ENCODE data around the gene XKR7.
"Not testable (repeated sequence)": the region's sequence is repeated elsewhere in the genome, so short reads cannot be mapped to it uniquely, and the experiment has no call there.

XKR7 gene

DNA sequence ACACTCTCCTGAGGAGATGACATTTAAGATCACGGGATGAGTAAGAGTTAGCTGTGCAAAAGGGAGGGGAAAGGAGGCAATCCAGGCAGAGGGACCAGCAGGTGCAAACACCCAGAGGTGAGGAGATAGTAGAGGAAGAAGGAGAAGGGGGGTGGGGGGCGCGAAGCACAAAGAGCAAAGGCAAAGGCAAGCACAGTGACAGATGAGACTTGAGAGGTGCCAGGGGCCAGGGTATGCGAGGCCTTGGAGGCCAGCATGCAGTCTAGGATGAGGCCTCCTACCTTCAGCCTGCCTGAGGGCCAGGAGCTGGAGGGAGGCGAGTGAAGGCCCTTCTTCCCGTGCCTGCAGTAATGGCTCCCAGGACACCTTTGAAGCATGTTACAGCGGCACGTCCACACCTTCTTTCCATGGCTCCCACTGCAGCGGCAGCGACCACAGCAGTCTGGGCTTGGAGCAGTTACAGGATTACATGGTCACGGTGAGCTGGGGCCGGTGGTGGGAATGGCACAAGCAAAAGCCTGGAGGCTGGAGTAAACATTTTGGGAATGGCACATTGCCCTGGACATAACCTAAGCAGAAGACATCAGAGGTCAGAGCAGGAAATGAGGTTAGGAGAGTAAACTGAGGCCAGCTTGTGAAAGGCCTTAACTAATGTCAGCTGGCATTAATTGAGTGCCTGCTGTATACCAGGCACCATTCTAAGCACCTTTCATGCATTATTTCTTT lies 60.9 kb downstream of the XKR7 start:
- no peak for DNase-seq (ENCODE audit: low spot score)

DNA sequence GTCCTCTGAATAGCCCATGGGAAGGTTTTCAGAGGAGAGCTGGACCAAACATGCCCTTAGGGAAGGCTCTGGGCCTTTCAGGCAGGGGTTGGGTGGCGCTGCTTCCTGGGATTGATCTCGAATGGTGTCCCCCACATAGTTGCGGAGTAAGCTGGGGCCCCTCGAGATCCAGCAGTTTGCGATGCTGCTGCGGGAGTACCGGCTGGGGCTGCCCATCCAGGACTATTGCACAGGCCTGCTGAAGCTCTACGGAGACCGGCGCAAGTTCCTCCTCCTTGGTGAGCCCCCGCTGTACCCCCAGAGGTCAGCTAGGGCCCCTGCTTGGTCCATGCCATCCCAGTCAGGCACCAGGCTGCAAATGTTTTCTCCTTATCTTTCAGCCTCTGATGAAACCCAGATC lies 61.6 kb downstream of the XKR7 start:
- TF ChIP-seq, protein P1, sequence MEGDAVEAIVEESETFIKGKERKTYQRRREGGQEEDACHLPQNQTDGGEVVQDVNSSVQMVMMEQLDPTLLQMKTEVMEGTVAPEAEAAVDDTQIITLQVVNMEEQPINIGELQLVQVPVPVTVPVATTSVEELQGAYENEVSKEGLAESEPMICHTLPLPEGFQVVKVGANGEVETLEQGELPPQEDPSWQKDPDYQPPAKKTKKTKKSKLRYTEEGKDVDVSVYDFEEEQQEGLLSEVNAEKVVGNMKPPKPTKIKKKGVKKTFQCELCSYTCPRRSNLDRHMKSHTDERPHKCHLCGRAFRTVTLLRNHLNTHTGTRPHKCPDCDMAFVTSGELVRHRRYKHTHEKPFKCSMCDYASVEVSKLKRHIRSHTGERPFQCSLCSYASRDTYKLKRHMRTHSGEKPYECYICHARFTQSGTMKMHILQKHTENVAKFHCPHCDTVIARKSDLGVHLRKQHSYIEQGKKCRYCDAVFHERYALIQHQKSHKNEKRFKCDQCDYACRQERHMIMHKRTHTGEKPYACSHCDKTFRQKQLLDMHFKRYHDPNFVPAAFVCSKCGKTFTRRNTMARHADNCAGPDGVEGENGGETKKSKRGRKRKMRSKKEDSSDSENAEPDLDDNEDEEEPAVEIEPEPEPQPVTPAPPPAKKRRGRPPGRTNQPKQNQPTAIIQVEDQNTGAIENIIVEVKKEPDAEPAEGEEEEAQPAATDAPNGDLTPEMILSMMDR (IDR thresholded peaks at IDR 0.05; ENCODE audit: extremely low read depth, missing control alignments): no peak
- no peak for DNase-seq (ENCODE audit: low spot score)

More for the DNA sequence above, 60.9 kb downstream of the XKR7 start:
- TF ChIP-seq, protein P1 (IDR thresholded peaks at IDR 0.05; ENCODE audit: extremely low read depth, missing control alignments): no peak

DNA sequence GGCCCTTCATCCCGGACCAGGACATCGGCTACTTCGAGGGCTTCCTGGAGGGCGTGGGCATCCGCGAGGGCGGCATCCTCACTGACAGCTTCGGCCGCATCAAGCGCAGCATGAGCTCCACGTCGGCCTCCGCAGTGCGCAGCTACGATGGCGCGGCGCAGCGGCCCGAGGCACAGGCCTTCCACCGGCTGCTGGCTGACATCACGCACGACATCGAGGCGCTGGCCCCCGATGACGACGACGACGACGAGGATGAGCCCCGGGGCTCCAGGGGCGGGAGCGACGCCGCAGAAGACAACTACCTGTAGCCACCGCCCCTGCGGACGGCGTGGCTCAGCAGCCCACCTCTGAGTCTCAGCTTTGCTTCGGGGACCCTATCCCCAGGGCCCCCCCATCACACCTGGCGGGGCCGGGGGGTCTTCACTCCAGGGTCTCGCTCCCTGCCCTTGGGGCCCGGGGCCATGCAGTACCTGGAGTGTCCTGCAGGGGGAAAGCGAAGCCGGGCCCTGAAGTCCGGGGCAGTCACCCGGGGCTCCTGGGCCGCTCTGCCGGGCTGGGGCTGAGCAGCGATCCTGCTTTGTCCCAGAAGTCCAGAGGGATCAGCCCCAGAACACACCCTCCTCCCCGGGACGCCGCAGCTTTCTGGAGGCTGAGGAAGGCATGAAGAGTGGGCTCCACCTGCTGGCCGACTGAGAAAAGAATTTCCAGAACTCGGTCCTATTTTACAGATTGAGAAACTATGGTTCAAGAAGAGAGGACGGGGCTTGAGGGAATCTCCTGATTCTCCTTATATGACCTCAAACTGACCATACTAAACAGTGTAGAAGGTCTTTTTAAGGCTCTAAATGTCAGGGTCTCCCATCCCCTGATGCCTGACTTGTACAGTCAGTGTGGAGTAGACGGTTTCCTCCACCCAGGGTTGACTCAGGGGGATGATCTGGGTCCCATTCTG lies 63.3 kb downstream of the XKR7 start:
- TF ChIP-seq, protein P1 (IDR thresholded peaks at IDR 0.05; ENCODE audit: extremely low read depth, missing control alignments): peak; percentile 49
- peak; percentile 69 for DNase-seq (ENCODE audit: low spot score)

DNA sequence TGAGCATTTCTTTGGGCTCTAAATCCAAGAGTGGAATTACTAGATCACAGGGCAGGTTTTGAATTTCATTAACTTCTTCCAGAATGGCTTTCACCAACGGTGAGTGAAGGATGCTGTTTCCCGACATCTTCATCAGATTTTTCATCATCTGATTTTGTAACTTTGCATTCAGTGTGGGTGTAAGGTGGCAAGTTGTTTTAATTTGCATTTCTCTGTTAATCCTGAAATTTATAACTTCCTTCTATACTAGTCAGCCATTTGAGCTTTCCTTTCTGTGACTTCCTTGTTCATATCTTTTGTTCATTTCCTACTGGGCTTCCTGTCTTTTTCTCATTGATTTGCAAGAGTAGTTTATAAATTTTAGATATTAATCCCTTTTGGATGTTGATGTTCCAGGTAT lies 65.4 kb downstream of the XKR7 start:
- TF ChIP-seq, protein P1 (IDR thresholded peaks at IDR 0.05; ENCODE audit: extremely low read depth, missing control alignments): no peak
- no peak for DNase-seq (ENCODE audit: low spot score)

DNA sequence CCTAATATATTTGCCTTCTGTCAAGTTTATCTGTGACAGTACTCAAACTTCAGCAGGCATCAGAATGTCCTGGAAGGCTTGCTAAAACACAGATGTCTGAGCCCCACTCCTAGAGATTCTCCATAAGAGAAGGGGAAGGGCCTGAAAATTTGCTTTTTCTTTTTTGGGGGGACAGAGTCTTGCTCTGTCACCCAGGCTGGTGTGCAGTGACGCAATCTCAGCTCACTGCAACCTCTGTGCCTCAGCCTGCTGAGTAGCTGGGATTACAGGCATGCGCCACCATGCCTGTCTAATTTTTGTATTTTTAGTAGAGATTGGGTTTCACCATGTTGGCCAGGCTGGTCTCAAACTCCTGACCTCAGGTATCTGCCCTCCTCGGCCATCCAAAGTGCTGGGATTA lies 65.8 kb downstream of the XKR7 start:
- DNase-seq (ENCODE audit: low spot score): not testable (repeated sequence)

DNA sequence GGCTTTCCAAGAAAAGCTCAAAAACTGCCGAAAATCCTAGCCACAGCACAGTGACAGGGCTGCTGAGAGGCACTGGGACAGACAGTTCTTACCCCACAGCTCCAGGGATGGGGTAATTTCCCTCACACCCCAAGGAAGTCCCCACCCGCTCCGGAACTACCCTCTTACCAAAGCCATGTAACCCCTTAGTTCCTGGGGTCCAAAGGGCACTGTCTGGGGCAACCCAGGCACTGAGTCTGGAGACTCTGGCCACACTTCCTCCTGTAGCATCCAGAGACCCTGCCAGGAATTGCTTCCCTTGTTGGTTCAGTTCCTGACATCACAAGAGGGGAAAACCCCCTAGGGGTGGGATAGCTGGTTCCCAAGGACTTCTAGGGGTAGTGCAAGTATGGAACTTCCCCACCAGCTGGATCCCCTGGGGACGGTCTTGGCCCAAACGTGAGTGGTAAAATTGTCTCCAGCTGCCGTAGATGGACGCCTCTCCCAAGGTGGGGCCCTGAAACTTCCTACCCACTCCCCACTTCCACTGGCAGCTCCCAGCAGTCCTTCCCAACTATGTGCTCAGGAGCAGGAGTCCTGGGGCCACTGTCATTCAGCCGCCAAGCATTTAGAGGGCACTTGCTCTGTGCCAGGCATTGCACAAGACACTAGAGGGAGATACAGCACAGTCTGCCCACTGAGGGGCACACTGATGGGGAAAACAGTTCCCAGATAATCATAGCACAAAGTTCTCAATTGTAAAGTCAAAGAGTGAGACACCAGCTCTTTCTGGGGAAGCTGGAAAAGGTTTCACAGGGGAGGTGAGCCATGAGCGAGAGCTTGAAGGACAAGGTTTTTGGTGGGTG lies 66.9 kb downstream of the XKR7 start:
- no peak for DNase-seq (ENCODE audit: low spot score)

DNA sequence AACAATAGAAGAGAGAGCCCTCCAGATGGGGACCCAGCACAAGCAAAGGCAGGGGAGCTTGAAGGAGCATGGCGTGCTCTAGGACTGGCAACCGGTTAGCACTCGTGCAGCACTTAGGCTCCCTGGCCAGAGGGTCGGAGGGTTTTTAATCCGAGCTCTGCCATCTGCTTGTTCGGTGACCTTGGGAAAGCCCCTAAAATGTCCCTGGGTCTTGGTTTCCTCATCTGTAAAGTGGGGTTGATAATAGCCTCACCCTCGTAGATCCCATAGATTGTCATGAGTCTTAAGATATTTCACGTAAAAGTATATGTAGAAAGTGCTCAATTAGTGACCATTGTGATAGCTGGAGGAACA lies 67.5 kb downstream of the XKR7 start:
- TF ChIP-seq, protein P1 (IDR thresholded peaks at IDR 0.05; ENCODE audit: extremely low read depth, missing control alignments): no peak
- no peak for DNase-seq (ENCODE audit: low spot score)

More for the DNA sequence above, 66.9 kb downstream of the XKR7 start:
- TF ChIP-seq, protein P1 (IDR thresholded peaks at IDR 0.05; ENCODE audit: extremely low read depth, missing control alignments): peak; percentile 21

All from GM20000 (cell line).